BJ (cell line): ENCODE results near the gene SAT2. TPM values are rescaled to one million over a fixed set of nuclear protein-coding genes. Genes with fewer than 3 reads are reported as not detected.

Source experiments
- CTCF ChIA-PET: fragments of 350-600 bp; formaldehyde crosslinking; extraction: SDS; loops from one replicate; lab custom pipeline; 2021; ENCODE audit warnings: antibody characterized with exemption, inconsistent platforms; lab: Yijun Ruan, JAX
- POLR2A ChIA-PET: fragments of 300-600 bp; sonication (Branson Sonifier 250); formaldehyde crosslinking; extraction: SDS; loops from one replicate; lab custom pipeline; 2021; ENCODE audit warnings: antibody characterized with exemption; lab: Charles Lee
- DNase-seq: peaks from one replicate; pipeline ENCODE4 v3.0.0-alpha.2; 2011; ENCODE audit warnings: low read depth
- H3K27me3 ChIP-seq: 2 replicates; pipeline ENCODE4 v1.6.0; 2011; ENCODE audit warnings: low read length; ENCODE audit not compliant: control insufficient read depth, insufficient read depth
- H3K36me3 ChIP-seq: 2 replicates; pipeline ENCODE4 v1.5.1; 2011; ENCODE audit warnings: low read length; ENCODE audit not compliant: control insufficient read depth, insufficient read depth
- H3K4me3 ChIP-seq: 2 replicates; pipeline ENCODE4 v1.5.1; 2011; ENCODE audit warnings: low read depth, mild to moderate bottlenecking, control low read depth, low read length
- CTCF ChIP-seq: IDR thresholded peaks from 2 replicates; pipeline ENCODE4 v1.5.1; 2011; ENCODE audit warnings: low read depth, mild to moderate bottlenecking, control low read depth, inconsistent platforms, low read length, moderate library complexity; ENCODE audit not compliant: insufficient read depth
- polyA plus RNA-seq: library from polyadenylated mRNA; depleted of rRNA; stranded (reverse); fragments of >200 nt; gene quantifications from 2 replicates; pipeline ENCODE4 v1.2.3, GENCODE V29; 2011

The SAT2 gene
- polyA plus RNA-seq, 1 experiment = 33.9 TPM

GRCh38 chr17:7667656-7668406 is 40.2 kb upstream of the SAT2 start:
- no peaks in the 10 kb centered on the region for H3K27me3 ChIP-seq
- CTCF ChIA-PET = interaction anchor here (0.7 to 1.0 kb wide), 3 partner anchors 10 to 35 kb away, joined by 3 to 5 read pairs (median 3); partner anchors contain the start of gene WRAP53
- H3K4me3 ChIP-seq = no peak overlapping the region
- no peak for DNase-seq
- POLR2A ChIA-PET = no interaction called here
- TF ChIP-seq CTCF = no peak
- H3K36me3 ChIP-seq = peaks cover 16% of the 10 kb centered on the region

- H3K27me3 ChIP-seq = peaks cover 25% of the 10 kb centered on the region
- TF ChIP-seq CTCF = no peak
- CTCF ChIA-PET = interaction anchor here (1.1 to 3.4 kb wide), 3 partner anchors 16 to 31 kb away, joined by 4 to 12 read pairs (median 8); partner anchors contain the start of genes TP53 and WRAP53
- no peak for DNase-seq
- H3K4me3 ChIP-seq = no peak overlapping the region
- H3K36me3 ChIP-seq = no peaks in the 10 kb centered on the region
- POLR2A ChIA-PET = no interaction called here
Observed at GRCh38 chr17:7656958-7657609, 29.5 kb upstream of the SAT2 start.

- no peak for TF ChIP-seq CTCF
- peaks cover 35% of the 10 kb centered on the region for H3K27me3 ChIP-seq
- POLR2A ChIA-PET = no interaction called here
- H3K4me3 ChIP-seq = no peak overlapping the region
- DNase-seq = no peak
- CTCF ChIA-PET = interaction anchor here (0.8 to 3.4 kb wide), 2 partner anchors 13 to 32 kb away, joined by 3 to 12 read pairs; partner anchors contain the start of genes TP53 and WRAP53
- no peaks in the 10 kb centered on the region for H3K36me3 ChIP-seq
Observed at GRCh38 chr17:7655541-7655840, 27.9 kb upstream of the SAT2 start.

GRCh38 chr17:7654832-7655540 is 27.4 kb upstream of the SAT2 start:
- no peak for DNase-seq
- Histone ChIP-seq H3K27me3 (peaks cover 40% of the 10 kb centered on the region), H3K36me3 (no peaks in the 10 kb centered on the region), H3K4me3 (no peak overlapping the region)
- no peak for TF ChIP-seq CTCF
- ChIA-PET POLR2A (no interaction called here), CTCF (interaction anchor here (0.8 to 3.4 kb wide), 3 partner anchors 12 to 33 kb away, joined by 3 to 12 read pairs (median 5); partner anchors contain the start of genes TP53 and WRAP53)
